GM21526 (cell line): Measurements from ENCODE around the gene ZNF81.
A peak's percentile ranks its signal among the peaks of the same experiment; 100 is the strongest.
"Not testable (repeated sequence)": the region's sequence is repeated elsewhere in the genome, so short reads cannot be mapped to it uniquely, and the experiment has no call there.

Source experiments
- ATAC-seq: cut with Tn5 transposase; IDR thresholded peaks from one replicate; pipeline ENCODE4 v1.9.1; 2021; ENCODE audit warnings: moderate library complexity; ENCODE audit not compliant: unreplicated experiment, low FRiP score

ZNF81 gene

DNA sequence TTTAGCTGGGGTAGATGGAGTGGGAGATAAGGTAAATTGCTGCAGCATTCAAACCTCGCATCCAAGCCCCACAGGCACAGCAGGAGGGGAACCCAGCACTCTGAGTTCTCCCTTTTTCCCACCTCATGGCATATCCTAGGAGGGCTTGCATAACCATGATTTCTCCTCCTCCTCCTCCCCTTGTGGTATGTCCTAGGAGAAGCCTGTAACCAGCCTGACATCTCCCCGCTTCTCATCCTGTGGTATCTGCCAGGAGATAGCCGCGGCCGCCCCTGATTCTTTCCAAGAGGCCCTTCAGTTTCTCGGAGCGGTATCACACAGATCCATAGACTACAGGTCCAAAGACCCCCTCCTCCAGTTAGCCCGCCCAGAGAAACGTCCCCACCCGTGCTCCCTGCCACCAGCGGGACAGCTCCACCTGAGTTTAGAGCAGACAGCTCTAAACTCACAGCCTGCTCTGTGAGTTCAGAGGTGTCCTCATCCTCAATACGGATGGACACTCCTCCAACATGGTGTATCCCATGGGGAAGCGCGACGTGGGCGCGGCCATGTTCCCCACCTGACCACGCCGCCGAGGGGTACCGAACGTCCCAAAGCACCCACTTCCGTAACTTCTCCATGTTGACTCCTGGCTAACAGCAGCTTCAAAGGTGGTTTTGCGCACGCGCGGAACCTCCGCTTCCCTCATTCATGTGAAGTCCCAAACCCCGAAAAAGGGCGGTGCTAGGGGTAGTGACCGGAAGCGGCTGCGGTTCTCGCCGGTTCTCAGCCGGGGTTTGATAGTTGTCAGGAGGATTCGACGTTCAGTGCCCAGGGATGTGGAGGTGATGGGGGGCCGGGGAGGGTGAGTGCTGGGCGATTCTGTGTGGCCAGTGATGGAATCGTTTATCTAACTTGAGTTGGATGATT, at the start of gene ZNF81:
Gene ZNF81, plus strand, starts transcription at position 739 of the 909 bp plus-strand sequence. CDS start 9,366 bp downstream, outside the sequence.
- peak; percentile 80 for ATAC-seq

DNA sequence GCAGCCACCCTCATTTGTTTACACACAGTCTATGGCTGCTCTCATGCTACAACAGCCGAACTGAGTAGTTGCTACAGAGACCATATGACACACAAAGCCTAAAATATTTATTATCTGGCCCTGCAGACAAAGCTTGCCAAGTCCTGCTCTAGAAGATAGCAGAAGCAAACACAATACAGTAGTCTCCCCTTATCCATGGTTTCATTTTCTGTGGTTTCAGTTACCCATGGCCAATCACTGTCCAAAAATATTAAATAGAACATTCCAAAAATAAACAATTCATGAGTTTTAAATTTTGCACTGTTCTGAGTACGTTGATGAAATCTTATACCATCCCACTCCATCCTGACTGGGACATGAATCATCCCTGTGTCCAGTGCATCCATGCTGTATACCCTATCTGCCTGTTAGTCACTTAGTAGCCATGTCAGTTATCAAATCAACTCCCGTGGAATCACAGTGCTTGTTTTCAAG, 40.2 kb upstream of the ZNF81 start:
- ATAC-seq: no peak

DNA sequence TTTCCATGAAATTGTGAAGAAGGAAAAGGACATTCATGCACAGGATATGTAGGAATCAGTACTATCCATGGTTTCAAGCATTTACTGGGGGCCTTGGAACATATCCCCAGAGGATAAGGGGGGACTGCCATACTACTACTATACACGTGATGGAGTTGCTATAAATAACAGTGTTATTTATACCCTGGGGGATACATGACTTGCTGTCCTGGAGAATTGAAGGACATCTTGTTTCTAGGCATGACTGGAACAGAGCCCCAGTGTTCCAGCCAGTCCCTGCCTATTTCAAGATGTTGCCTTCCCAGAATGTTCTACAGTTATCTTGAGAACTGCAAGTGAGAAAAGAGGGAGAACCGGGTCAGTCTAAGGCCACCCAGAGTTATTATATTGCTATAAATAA, 39.6 kb upstream of the ZNF81 start:
- no peak for ATAC-seq

DNA sequence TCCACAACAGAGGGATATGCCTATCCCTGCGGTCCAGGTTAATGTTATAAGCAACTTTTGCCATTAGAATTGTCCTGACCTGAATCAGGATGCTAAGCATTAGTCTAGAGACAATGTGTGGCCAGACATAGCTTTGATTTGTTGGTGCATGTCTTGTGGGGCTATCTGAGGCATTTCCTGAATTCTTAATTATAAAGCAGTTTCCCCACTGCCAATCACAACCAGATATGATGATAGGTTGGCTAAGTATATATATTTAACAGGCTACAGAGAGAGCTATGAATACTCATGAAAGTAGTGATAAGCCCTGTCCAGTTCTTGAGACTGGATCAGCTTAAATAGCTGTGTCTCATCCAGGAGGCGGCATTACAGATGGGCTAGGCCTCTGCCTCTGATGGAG, 37.8 kb upstream of the ZNF81 start:
- no peak for ATAC-seq

DNA sequence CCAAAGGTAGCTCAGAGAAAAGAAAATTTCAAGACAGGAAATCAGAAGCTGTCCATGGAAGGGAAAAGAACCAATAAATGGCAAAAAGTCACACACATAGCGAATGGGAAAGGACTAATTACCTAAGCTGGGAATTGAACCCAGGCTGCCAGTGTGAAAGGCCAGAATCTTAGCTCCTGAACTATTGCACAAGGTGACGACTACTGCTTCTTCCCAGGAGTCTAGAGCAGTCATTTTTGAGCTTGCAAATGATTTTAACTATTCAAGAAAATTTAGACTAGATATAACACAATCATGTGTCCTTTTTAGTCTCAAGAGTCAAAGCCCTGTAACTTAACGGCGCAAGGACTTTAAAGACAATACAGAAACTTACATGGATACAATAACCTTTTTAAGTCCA, 34.1 kb upstream of the ZNF81 start:
- no peak for ATAC-seq

DNA sequence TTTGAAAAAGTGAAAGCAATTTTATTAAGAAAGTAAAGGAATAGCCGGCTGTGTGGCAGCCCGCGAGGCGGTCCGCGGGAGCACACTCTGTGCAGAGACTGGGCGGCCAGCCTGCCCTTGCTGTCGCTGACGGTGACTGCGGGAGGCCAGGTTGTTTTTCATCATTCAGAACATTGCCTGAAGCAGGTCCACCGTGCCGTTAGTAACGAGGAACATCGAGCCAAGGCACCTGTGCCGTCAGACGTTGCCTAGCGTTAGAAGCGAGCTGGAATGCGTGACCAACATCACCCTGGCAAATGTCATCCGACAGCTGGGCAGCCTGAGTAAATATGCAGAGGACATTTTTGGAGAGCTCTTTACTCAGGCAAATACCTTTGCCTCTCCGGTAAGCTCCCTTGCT, 33.6 kb upstream of the ZNF81 start:
- ATAC-seq: not testable (repeated sequence)

DNA sequence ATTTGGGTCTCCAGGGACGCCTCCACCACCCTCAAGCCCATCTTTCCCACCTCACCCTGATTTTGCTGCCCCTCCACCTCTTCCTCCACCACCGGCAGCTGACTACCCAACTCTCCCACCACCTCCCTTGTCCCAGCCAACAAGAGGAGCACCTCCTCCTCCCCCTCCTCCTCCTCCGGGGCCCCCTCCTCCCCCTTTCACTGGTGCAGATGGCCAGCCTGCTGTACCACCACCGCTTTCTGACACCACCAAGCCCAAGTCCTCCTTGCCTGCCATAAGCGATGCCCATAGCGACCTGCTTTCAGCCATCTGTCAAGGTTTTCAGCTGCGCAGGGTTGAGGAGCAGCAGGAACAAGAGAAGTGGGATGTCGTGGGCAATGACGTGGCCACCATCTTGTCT, 32.4 kb upstream of the ZNF81 start:
- no peak for ATAC-seq

DNA sequence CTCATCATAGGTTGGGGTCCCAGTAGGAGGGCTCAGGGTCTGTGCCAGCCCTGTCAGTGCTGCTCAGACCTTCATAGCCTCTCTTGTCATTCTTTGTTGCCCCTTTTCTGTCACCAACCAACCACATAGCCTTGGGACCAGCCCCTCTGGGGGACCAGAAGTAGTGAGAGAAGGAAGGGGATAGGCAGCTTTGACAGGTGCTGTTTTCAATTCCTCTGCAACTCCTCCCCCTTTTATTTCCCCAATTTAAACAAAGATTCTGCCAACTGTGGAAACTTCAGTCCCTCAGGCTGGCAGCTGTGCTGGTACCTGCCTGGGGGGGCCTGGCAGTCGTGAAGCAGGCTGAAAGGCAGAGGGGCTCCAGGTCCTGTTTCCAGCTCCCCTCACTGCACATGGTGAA, 30.9 kb upstream of the ZNF81 start:
- not testable (repeated sequence) for ATAC-seq

DNA sequence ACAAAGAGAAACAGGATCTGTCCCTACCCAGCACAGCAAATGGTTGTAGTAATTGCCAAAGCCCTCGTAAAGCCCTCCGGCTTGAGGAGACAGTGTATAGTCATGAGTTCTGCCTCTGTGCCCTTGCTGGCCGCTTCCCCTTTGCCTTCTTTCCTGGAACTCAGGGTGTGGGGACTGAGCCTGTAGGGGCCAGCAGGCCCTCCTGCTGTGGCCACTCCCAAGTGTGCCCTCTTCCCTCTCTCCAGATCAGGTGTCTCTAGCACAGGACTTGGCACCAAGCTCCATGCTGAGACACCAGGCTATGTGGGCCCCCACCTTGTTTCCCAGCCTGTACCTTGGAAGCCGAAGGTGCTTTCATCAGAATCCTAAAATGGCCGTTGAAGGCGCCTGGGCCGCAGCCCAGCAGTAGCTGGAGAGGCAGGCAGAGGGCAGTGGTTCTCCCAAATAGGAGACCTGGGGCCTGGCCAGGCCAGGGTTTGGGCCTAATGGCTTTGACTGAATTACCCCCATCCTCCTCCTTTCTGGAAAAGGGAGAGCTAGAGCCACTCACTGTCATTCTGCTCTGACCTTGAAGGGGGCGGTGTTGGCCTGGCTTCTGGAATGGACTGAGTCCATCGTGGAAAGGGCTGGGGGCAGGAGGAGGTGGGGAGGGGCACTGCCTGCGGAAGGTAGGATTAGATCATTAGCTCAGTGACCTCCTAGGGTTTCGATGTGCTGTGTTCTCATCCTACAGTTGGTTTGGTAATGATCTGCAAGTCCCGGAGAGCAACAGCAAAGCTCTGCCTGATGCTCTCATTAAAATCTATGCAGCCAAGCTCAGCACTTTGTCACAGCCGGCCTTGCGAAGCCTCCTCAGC, 30.1 kb upstream of the ZNF81 start:
- not testable (repeated sequence) for ATAC-seq

DNA sequence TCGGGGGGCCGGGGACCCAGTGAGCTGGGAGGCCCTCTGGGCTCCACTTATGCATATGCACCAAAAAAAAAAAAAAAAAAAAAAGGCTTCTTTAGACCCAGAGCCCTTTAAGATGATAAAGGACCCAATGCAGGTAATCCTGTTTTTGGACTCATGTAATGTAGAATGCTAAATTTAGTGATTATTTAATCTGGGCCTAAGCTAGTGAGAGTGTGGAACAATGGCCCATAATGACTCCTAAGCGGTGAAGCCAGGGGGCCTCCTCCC, 29.5 kb upstream of the ZNF81 start:
- ATAC-seq: not testable (repeated sequence)

DNA sequence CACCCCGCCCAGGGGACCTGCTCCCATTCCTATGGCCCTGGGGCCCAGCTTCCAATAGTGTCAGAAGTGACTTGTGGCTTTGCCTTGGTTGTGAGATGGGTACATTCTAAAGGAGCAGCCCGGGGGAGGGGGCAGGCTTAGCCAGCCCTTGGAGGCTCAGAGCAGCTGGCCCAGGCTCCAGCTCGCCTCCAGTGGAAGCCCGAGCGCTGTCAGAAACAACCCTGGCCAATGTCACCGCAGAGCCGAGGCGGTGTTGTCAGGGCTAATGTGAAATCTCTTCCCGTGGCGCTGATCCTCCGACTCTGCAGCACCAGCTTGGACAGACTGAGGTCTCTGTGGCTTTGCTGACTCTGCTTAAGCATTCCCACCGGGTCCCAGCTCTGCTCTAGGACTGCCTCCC, 29.2 kb upstream of the ZNF81 start:
- ATAC-seq: no peak

DNA sequence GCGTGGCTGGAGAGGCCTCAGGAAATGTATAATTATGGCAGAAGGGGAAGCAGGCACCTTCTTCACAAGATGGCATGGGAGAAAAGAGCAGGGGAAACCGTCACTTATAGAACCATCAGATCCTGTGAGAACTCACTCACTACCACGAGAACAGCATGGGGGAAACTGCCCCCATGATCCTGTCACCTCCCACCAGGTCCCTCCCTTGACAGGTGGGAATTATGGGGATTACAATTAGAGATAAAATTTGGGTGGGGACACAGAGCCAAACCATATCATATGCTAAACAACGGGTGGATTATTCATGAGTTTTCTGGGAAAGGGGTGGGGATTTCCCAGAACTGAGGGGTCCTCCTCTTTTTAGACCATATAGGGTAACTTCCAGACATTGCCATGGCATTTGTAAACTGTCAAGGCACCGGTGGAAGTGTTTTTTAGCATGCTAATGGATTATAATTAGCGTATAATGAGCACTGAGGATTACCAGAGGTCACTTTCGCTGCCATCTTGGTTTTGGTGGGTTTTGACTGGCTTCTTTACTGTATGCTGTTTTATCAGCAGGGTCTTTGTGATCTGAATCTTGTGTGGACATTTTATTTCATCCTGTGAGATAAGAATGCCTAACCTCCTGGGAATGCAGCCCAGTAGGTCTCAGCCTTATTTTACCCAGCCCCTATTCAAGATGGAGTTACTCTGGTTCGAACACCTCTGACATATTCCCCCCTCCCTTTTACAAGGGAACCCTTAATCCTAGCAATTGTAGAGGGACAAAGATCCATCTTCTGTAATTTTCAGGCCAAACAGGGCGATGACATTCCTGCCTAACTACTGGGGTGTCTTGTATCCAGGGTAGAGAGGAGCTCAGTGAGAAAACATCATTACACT, 27.6 kb upstream of the ZNF81 start:
- ATAC-seq: no peak

DNA sequence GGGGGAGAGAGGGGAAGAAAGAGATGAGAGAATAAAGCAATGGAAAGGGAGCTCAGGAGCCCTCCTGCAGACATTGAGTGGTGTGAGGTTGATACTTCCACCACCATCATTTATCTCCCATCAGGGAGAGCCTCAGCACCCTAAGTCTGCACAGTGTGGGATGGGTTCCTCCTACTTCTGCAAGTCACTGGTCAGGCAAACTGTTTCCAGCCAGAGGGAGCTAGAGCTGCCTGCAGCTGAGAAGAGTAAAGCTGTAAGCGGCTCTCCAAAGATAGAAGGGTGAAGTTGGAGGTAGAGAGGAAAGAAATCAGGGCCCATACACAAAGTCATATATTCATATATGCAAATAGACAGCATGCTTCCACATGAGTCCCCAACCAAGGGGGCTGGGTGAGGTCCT, 21.9 kb upstream of the ZNF81 start:
- ATAC-seq: no peak

DNA sequence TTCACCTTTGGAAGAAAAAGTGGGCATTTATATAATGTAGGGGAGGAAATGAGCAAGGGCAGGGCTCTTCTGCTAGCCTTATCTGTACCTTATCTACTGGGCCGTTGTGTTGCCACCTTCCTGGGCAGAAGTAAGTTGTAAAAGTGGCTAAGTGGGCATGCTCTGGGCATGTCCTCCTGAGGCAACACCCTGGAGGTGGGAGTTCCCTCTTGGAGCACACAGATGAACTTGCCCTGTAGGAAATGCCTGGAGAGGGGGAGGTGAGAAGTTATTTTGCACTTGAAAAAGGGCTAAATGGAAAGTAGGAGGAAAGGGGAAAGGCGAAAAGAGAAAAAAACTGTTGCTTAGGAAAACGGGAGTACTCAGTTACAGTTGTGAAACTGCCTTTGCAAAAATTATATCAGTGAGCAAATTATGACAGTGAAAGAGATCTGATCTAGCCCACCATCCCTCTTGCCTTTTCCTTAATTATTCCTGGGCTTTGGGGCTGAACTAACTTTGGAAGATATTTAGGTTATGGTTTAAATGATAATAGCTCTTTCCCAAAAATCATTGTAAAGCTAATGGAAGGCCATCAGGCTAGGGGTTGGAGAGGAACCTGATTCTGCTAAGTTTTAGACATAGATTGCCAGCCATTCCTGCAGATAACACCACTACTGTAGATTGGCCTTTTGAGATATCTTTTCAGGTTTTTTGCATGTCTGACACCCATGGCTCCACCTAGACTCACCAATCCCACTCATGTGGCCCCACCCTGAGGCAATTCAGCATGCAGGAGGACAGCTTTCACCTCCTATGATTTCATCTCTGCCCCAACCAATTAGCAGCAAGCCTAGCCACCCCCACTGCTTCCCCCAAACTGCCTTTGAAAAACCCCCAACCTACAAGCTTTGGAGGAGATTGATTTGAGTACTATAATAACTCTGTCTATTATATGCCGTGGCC, 20.5 kb upstream of the ZNF81 start:
- no peak for ATAC-seq

DNA sequence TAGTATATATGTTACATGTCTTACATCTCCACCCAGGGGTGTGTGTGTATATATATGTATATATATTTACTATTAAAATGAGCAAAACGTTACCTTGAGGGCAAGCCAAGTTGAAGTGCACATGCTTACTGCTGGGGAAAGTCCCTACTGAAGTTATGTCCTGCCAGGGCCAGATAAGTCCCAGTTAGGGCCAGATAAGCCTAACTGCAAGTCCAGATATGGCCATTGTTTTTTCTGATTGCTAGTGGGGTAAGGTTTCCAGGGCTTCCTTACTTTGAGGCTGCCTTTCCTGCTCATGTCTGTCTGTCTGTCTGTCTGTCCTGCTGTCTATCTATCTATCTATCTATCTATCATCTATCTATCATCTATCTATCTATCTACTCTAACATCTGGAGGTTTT, 19.3 kb upstream of the ZNF81 start:
- ATAC-seq: no peak

DNA sequence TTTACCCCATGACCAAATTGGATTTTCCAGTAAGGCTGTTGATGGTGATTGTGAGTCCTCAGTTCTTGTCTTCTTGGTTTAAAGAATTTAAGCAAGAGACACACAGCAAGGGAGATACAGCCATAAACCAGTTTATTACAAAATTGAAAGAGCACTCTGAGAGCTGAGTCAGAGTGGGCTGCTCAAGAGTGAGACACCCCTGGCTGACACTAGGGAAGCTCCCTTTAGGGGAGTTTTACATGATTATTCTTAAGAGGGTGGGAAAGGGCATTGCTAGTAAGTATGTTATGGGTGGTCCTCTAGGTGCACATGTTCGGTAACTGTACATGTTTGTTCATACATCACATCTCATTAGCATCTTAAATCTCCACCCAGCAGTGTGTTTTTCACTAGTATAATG, 18.8 kb upstream of the ZNF81 start:
- no peak for ATAC-seq

DNA sequence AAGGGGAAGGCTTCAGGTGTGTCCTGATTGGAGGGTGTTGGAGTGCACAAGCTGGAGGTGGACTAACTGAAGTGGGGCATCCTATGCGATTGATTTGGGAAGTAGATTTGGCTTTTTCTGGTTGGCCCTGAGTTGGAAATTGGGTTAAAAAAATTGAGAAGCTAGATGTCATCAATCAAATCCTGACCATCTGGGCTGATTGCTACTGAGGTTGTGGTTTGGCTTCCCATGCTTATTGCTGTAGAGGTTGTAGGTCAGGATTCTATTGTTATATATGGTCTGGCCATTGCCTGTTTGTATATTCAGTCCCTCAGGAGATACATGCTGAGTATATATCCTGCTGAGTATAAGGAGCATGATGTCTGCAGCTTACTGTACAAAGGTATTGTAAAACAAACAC, 7.7 kb upstream of the ZNF81 start:
- no peak for ATAC-seq

DNA sequence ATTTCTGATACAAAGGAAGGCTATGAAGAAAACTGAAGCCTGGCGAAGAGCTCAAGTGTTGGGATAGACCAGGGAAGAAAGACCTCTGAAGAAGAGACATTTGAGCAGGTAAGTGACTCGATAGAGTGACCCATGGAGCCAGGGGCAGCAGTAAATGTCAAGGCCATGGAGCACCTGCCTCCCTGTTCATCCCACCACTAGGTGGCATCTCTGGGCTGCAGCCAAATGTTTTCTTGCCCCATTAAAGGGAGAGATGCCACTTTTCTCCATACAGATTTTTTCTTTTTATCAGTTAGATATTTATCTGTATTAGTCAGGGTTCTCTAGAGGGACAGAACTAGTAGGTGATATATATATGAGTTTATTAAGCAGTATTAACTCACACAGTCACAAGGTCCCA, 4.9 kb upstream of the ZNF81 start:
- no peak for ATAC-seq

DNA sequence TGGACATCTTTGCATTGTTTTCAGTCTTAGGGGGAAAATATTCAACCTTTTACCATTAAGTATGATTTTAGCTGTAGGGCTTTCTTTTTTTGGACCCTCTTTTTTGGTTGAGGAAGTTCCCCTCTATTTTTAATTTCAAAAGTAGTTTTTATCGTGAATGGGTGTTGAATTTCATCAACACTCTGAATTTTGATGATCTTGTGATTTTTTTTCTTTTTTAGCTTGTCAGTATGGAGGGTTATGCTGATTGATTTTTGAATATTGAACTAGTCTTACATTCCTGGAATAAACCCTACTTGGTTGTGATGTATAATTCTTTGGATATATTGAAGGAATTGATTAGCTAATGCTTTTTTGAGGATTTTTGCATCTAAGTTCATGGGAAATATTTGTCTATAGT, 1.7 kb downstream of the ZNF81 start:
- no peak for ATAC-seq

DNA sequence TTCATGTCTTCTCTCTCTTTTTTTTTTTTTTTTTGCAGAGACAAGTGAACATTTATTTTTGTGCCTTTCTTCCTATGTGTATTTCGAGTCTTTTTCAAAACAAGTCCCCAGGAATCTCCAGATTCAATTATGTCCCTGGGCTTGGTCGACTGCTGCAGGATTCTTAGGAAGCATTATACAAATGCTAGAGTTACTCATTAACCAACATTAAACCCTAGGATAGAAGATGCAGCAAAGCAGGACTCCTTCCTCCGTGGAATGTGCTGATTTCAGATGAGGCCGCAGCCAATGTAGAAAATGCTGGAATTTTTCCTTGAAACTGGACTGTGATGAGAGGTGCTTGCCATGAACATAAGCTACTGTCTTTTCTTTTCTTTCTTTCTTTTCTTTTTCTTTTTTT, 3.4 kb downstream of the ZNF81 start:
- ATAC-seq: no peak
